Measurements from ENCODE around the gene MGLL. TPM values are rescaled to one million over a fixed set of nuclear protein-coding genes. Genes with fewer than 3 reads are reported as not detected.

The MGLL gene
- total RNA-seq, 6 experiments from 2014 or later = 128 to 144 (median 129) TPM

GRCh38 chr3:127694467-127695215 is 127.7 kb downstream of the MGLL start:
- DNase-seq = peak; percentile 13
- Mint-ChIP-seq H3K27me3 (ENCODE audit: insufficient read depth) (peaks cover 2% of the 10 kb centered on the region), H3K27ac (no peak overlapping the region), H3K4me3 (no peak overlapping the region), H3K9me3 (no peaks in the 10 kb centered on the region), H3K4me1 (ENCODE audit: low read depth) (peaks cover 54% of the 10 kb centered on the region), H3K36me3 (ENCODE audit: low read depth) (peaks cover 15% of the 10 kb centered on the region; the same call in 1 of the 2 replicates)
- TF ChIP-seq CTCF (IDR thresholded peaks at IDR 0.05) = peak; percentile 52; the same call in 1 of the 2 replicates

- H3K4me3 Mint-ChIP-seq = no peak overlapping the region; the same call in 1 of the 2 replicates
- peaks cover 41% of the 10 kb centered on the region for H3K4me1 Mint-ChIP-seq (ENCODE audit: low read depth)
- DNase-seq = no peak
- peaks cover 4% of the 10 kb centered on the region for H3K27me3 Mint-ChIP-seq (ENCODE audit: insufficient read depth)
- no peak for TF ChIP-seq CTCF (IDR thresholded peaks at IDR 0.05)
- H3K27ac Mint-ChIP-seq = no peak overlapping the region; the same call in 1 of the 2 replicates
- H3K9me3 Mint-ChIP-seq = no peaks in the 10 kb centered on the region
- H3K36me3 Mint-ChIP-seq (ENCODE audit: low read depth) = peaks cover 19% of the 10 kb centered on the region; the same call in 1 of the 2 replicates
These were observed 128.9 kb downstream of the MGLL start for GRCh38 chr3:127693336-127693843.

GRCh38 chr3:127692501-127693335 is 129.6 kb downstream of the MGLL start:
- Mint-ChIP-seq H3K27ac (peak overlapping the region; percentile 74), H3K36me3 (ENCODE audit: low read depth) (peaks cover 19% of the 10 kb centered on the region; the same call in 1 of the 2 replicates), H3K4me1 (ENCODE audit: low read depth) (peaks cover 34% of the 10 kb centered on the region), H3K4me3 (no peak overlapping the region), H3K27me3 (ENCODE audit: insufficient read depth) (peaks cover 4% of the 10 kb centered on the region), H3K9me3 (no peaks in the 10 kb centered on the region)
- TF ChIP-seq CTCF (IDR thresholded peaks at IDR 0.05) = no peak
- DNase-seq = no peak

GRCh38 chr3:127691974-127692373 is 130.3 kb downstream of the MGLL start:
- DNase-seq = no peak
- peaks cover 27% of the 10 kb centered on the region for H3K4me1 Mint-ChIP-seq (ENCODE audit: low read depth)
- peaks cover 4% of the 10 kb centered on the region for H3K27me3 Mint-ChIP-seq (ENCODE audit: insufficient read depth)
- TF ChIP-seq CTCF (IDR thresholded peaks at IDR 0.05) = no peak
- no peak overlapping the region for H3K27ac Mint-ChIP-seq
- no peaks in the 10 kb centered on the region for H3K9me3 Mint-ChIP-seq
- H3K4me3 Mint-ChIP-seq = no peak overlapping the region
- H3K36me3 Mint-ChIP-seq (ENCODE audit: low read depth) = peaks cover 19% of the 10 kb centered on the region; the same call in 1 of the 2 replicates

GRCh38 chr3:127691489-127691888 is 130.8 kb downstream of the MGLL start:
- TF ChIP-seq CTCF (IDR thresholded peaks at IDR 0.05) = no peak
- DNase-seq = no peak
- Mint-ChIP-seq H3K4me3 (no peak overlapping the region), H3K9me3 (no peaks in the 10 kb centered on the region), H3K4me1 (ENCODE audit: low read depth) (peaks cover 22% of the 10 kb centered on the region), H3K36me3 (ENCODE audit: low read depth) (peaks cover 19% of the 10 kb centered on the region; the same call in 1 of the 2 replicates), H3K27ac (peak overlapping the region; percentile 88), H3K27me3 (ENCODE audit: insufficient read depth) (peaks cover 4% of the 10 kb centered on the region)

All from HFFc6 (cell line).